A549 (cell line): ENCODE measurements around the gene NRM. TPM values are rescaled to one million over a fixed set of nuclear protein-coding genes. Genes with fewer than 3 reads are reported as not detected.
"Not testable (repeated sequence)": the region's sequence is repeated elsewhere in the genome, so short reads cannot be mapped to it uniquely, and the experiment has no call there.

Source experiments
- ATAC-seq, 2 experiments: fragments of 200-7000 bp in 1 of 2; fragments of >200 bp in 1 of 2; cut with Nextera tagmentation in 1 of 2; cut with Tn5 transposase in 1 of 2; 3 replicates each; pipeline versions ENCODE4 v1.8.0 to v1.9.1; 2018 to 2020; ENCODE audit warnings: mild to moderate bottlenecking in 1 of 2, moderate library complexity in 1 of 2
- CTCF ChIA-PET: fragments of 300-600 bp; sonication (Branson Sonifier 250); formaldehyde crosslinking; extraction: SDS; loops from one replicate; lab custom pipeline; 2021; ENCODE audit warnings: antibody characterized with exemption, inconsistent platforms; lab: Yijun Ruan, JAX
- POLR2A ChIA-PET: fragments of 350-600 bp; formaldehyde crosslinking; extraction: SDS; loops from one replicate; lab custom pipeline; 2021; ENCODE audit warnings: antibody characterized with exemption, inconsistent platforms; lab: Yijun Ruan, JAX
- DNase-seq, 2 experiments: peaks; one replicate each; pipeline versions ENCODE4 v3.0.0 to v3.0.0-alpha.2; 2011 to 2016; ENCODE audit warnings: low read depth in 1 of 2, low spot score in 1 of 2
- FAIRE-seq: peaks from 2 replicates; lab custom pipeline; 2011; peaks lifted over from hg19 to GRCh38; lab: Jason Lieb, UNC
- H3K27ac ChIP-seq, 2 experiments: fragments of >200 bp; sonication (Bioruptor Twin); formaldehyde crosslinking; 3 replicates each; pipeline ENCODE4 v1.5.1; 2016 to 2017
- H3K4me1 ChIP-seq: fragments of >200 bp; sonication (Bioruptor Twin); formaldehyde crosslinking; 3 replicates; pipeline ENCODE4 v1.6.1; 2016
- H3K4me2 ChIP-seq: fragments of >200 bp; sonication (Bioruptor Twin); formaldehyde crosslinking; 3 replicates; pipeline ENCODE4 v1.6.1; 2016
- H3K4me3 ChIP-seq: fragments of >200 bp; sonication (Bioruptor Twin); formaldehyde crosslinking; 3 replicates; pipeline ENCODE4 v1.5.1; 2016
- H3K9me3 ChIP-seq: fragments of >200 bp; sonication (Bioruptor Twin); formaldehyde crosslinking; 3 replicates; pipeline ENCODE4 v1.6.1; 2016
- CBX8 ChIP-seq: fragments of 200-600 bp; sonication (generic); IDR thresholded peaks from 2 replicates; pipeline ENCODE4 v1.6.1; 2016
- CHD2 ChIP-seq: fragments of 150-350 bp; IDR thresholded peaks from 2 replicates; pipeline ENCODE4 v1.6.1; 2014; ENCODE audit warnings: low read length; ENCODE audit not compliant: partially characterized antibody
- CTCF ChIP-seq: fragments of >200 bp; sonication (Bioruptor Twin); formaldehyde crosslinking; IDR thresholded peaks from 3 replicates; pipeline ENCODE4 v1.5.1; 2016
- E2F6 ChIP-seq: IDR thresholded peaks from 2 replicates; pipeline ENCODE4 v1.6.1; 2012; ENCODE audit warnings: low read depth, borderline replicate concordance
- EHMT2 ChIP-seq: fragments of 200-600 bp; sonication (generic); IDR thresholded peaks from 2 replicates; pipeline ENCODE4 v1.6.1; 2016; ENCODE audit warnings: antibody characterized with exemption, low read depth, mild to moderate bottlenecking, moderate library complexity
- FOSB ChIP-seq: fragments of 250-450 bp; sonication (Bioruptor Pico); IDR thresholded peaks from 2 replicates; pipeline ENCODE4 v1.5.0; 2020; ENCODE audit warnings: mild to moderate bottlenecking, moderate library complexity
- FOXS1 ChIP-seq: fragments of 250-450 bp; sonication (Bioruptor Pico); IDR thresholded peaks from 2 replicates; pipeline ENCODE4 v1.5.0; 2020; ENCODE audit warnings: mild to moderate bottlenecking, moderate library complexity
- HES2 ChIP-seq: fragments of >200 bp; sonication (Bioruptor Twin); formaldehyde crosslinking; IDR thresholded peaks from 2 replicates; pipeline ENCODE4 v1.6.1; 2016
- HOXB5 ChIP-seq: fragments of 250-450 bp; sonication (Bioruptor Pico); IDR thresholded peaks from 2 replicates; pipeline ENCODE4 v1.5.0; 2020; ENCODE audit warnings: mild to moderate bottlenecking, moderate library complexity
- JUN ChIP-seq, 2 experiments: fragments of >200 bp; sonication (Bioruptor Twin); formaldehyde crosslinking; IDR thresholded peaks; 2 replicates in 1 of 2; 3 replicates in 1 of 2; pipeline ENCODE4 v1.6.1; 2016 to 2017
- KDM5A ChIP-seq: fragments of 200-600 bp; sonication (generic); IDR thresholded peaks from 2 replicates; pipeline ENCODE4 v1.6.1; 2016; ENCODE audit warnings: antibody characterized with exemption, mild to moderate bottlenecking
- NFE2L2 ChIP-seq: fragments of 150-350 bp; conservative IDR thresholded peaks from 2 replicates; pipeline ENCODE4 v1.6.1; 2014; ENCODE audit warnings: low read length
- NPAS2 ChIP-seq: fragments of 250-450 bp; sonication (Bioruptor Pico); IDR thresholded peaks from 2 replicates; pipeline ENCODE4 v1.8.0; 2022; ENCODE audit warnings: mild to moderate bottlenecking, moderate library complexity, borderline replicate concordance
- NR3C1 ChIP-seq: fragments of >200 bp; sonication (Bioruptor Twin); formaldehyde crosslinking; IDR thresholded peaks from 3 replicates; pipeline ENCODE4 v1.6.1; 2017
- POLR2A ChIP-seq: IDR thresholded peaks from 2 replicates; pipeline ENCODE4 v1.6.1; 2012; ENCODE audit warnings: mild to moderate bottlenecking, low read length
- POLR2AphosphoS2 ChIP-seq: conservative IDR thresholded peaks from 2 replicates; pipeline ENCODE4 v1.6.1; 2012; ENCODE audit warnings: low read length, improper control_type of control experiment, inconsistent platforms
- RAD21 ChIP-seq, 2 experiments: fragments of >200 bp in 1 of 2; sonication (Bioruptor Twin) in 1 of 2; formaldehyde crosslinking in 1 of 2; IDR thresholded peaks in 1 of 2; conservative IDR thresholded peaks in 1 of 2; 2 replicates in 1 of 2; 3 replicates in 1 of 2; pipeline ENCODE4 v1.6.1; 2012 to 2018; ENCODE audit warnings: inconsistent platforms in 1 of 2
- RARB ChIP-seq: fragments of 250-450 bp; sonication (Bioruptor Pico); IDR thresholded peaks from 2 replicates; pipeline ENCODE4 v1.8.0; 2021; ENCODE audit warnings: mild to moderate bottlenecking, moderate library complexity
- RCOR1 ChIP-seq: fragments of 150-350 bp; IDR thresholded peaks from 2 replicates; pipeline ENCODE4 v1.6.1; 2014; ENCODE audit warnings: antibody characterized with exemption, low read length, low read depth
- SMC3 ChIP-seq: fragments of >200 bp; sonication (Bioruptor Twin); formaldehyde crosslinking; IDR thresholded peaks from 3 replicates; pipeline ENCODE4 v1.6.1; 2018; ENCODE audit warnings: inconsistent platforms
- ZC3H11A ChIP-seq: fragments of 450-650 bp; IDR thresholded peaks from 2 replicates; pipeline ENCODE4 v1.6.1; 2014; ENCODE audit warnings: antibody characterized with exemption, mild to moderate bottlenecking
- ZNF302 ChIP-seq: fragments of 250-450 bp; sonication (Bioruptor Pico); IDR thresholded peaks from 2 replicates; pipeline ENCODE4 v1.9.0; 2021; ENCODE audit warnings: inconsistent platforms, mild to moderate bottlenecking, moderate library complexity
- WGBS: methylation state at CpG from one replicate; pipeline ENCODE4 v1.1.6; 2017; ENCODE audit errors: missing lambda C conversion rate; 5-methylcytosine and 5-hydroxymethylcytosine counted together
- polyA plus RNA-seq, 4 experiments: library from polyadenylated mRNA; depleted of rRNA in 3 of 4; stranded (reverse); fragments of >200 nt; fragmentation: RNase III in 1 of 4; extraction: RNeasy Plus Mini Kit Qiagen cat#74134 plus additional on column Dnase treatment in 1 of 4; gene quantifications; 2 replicates in 3 of 4; 3 replicates in 1 of 4; pipeline ENCODE4 v1.2.3, GENCODE V29; 2011 to 2017

The NRM gene
- polyA plus RNA-seq, 2 of the 4 experiments (the other 2 are of a cell fraction): 11.3 to 13.0 TPM

GRCh38 chr6:30723159-30723842, 32.5 kb upstream of the NRM start:
- CTCF ChIA-PET: interaction anchor here (0.6 to 18.8 kb wide), 37 partner anchors 9 to 409 kb away, joined by 3 to 539 read pairs (median 5); partner anchors contain the start of genes DDR1, DHX16, IER3 and NRM
- not testable (repeated sequence) for FAIRE-seq, ATAC-seq, DNase-seq, H3K9me3 ChIP-seq
- Histone ChIP-seq H3K4me3 (peak overlapping the region; percentile 98), H3K4me2 (peak overlapping the region; percentile 96), H3K27ac (peak overlapping the region in 1 of 2 experiments; percentile 100; a peak in 3 of 6 replicates), H3K4me1 (peaks cover 58% of the 10 kb centered on the region)
- 73% methylated on average over 13 of the region's 16 CpGs for WGBS
- TF ChIP-seq JUN (IDR thresholded peaks at IDR 0.05): 0 out of 5 replicates have a peak, but pooled peaks of 1 of the 2 experiments have one; percentile 32
- TF ChIP-seq, all 56 proteins: peak for 1; not testable (repeated sequence) for 55
- POLR2A ChIA-PET: interaction anchor here (0.6 to 3.5 kb wide), 3 partner anchors 10 to 44 kb away, joined by 3 to 12 read pairs (median 11); no protein-coding TSS in a partner anchor

- TF ChIP-seq FOXS1 (no peak), POLR2A (no peak), NPAS2 (CRISPR knock-in tag) (no peak), NFE2L2 (no peak), NR3C1 (no peak), POLR2AphosphoS2 (no peak), EHMT2 (no peak), RAD21 (conservative IDR thresholded peaks at IDR 0.05 in 1 of 2, IDR thresholded peaks at IDR 0.05 in 1 of 2) (peak; percentile 64 to 73), CBX8 (no peak), FOSB (CRISPR knock-in tag) (no peak), RARB (no peak), E2F6 (no peak), ZC3H11A (no peak), ZNF302 (CRISPR knock-in tag) (no peak), KDM5A (no peak), CHD2 (no peak), CTCF (peak; percentile 79), SMC3 (peak; percentile 73), RCOR1 (no peak), HES2 (no peak), HOXB5 (CRISPR knock-in tag) (no peak)
- 3% methylated on average over 26 of the region's 27 CpGs for WGBS
- peak; percentile 56 to 73 for DNase-seq
- H3K4me3 ChIP-seq: peak overlapping the region; percentile 98
- H3K27ac ChIP-seq: peak overlapping the region; percentile 99 to 100
- FAIRE-seq: no peak
- ChIA-PET POLR2A (interaction anchor here (0.6 to 3.5 kb wide), 5 partner anchors 10 to 59 kb away, joined by 3 to 12 read pairs (median 5); partner anchors contain the start of gene IER3), CTCF (interaction anchor here (0.6 to 18.8 kb wide), 46 partner anchors 10 to 409 kb away, joined by 3 to 539 read pairs (median 4); partner anchors contain the start of genes DDR1, DHX16, IER3 and NRM)
- peak overlapping the region; percentile 96 for H3K4me2 ChIP-seq
- no peak for ATAC-seq
- no peaks in the 10 kb centered on the region for H3K9me3 ChIP-seq
- H3K4me1 ChIP-seq: peaks cover 58% of the 10 kb centered on the region
Observed at GRCh38 chr6:30722280-30723112, 31.7 kb upstream of the NRM start.

GRCh38 chr6:30722025-30722279, 31.2 kb upstream of the NRM start:
- H3K9me3 ChIP-seq, FAIRE-seq, ATAC-seq: not testable (repeated sequence)
- peaks cover 55% of the 10 kb centered on the region for H3K4me1 ChIP-seq
- ChIA-PET POLR2A (interaction anchor here (1.2 to 3.5 kb wide), 6 partner anchors 23 to 60 kb away, joined by 3 to 12 read pairs (median 4); partner anchors contain the start of genes DHX16 and IER3), CTCF (interaction anchor here (0.7 to 18.8 kb wide), 38 partner anchors 10 to 368 kb away, joined by 3 to 539 read pairs (median 4); partner anchors contain the start of genes DDR1, DHX16, IER3 and NRM)
- H3K4me3 ChIP-seq: peak overlapping the region; percentile 98
- peak overlapping the region; percentile 96 for H3K4me2 ChIP-seq
- H3K27ac ChIP-seq: peak overlapping the region; percentile 99 to 100
- peak in 1 of 2 experiments; percentile 26 for DNase-seq
- WGBS: 0% methylated on average over 9 of the region's 10 CpGs
